ENCODE measurements around the gene C12orf57. TPM values are rescaled to one million over a fixed set of nuclear protein-coding genes. Genes with fewer than 3 reads are reported as not detected.

Gene C12orf57
- total RNA-seq, 3 donors from 2014 or later (not counting 1 experiment from before 2014, with no cell fraction given) = 125 to 157 (median 126) TPM

GRCh38 chr12:6938353-6939190 lies 5.2 kb upstream of the C12orf57 start:
- no peak for ATAC-seq
- H3K4me1 Mint-ChIP-seq = peaks cover 18 to 39% of the 10 kb centered on the region in 2 donors

GRCh38 chr12:6939191-6939540 lies 4.7 kb upstream of the C12orf57 start:
- Mint-ChIP-seq H3K36me3 (no peaks in the 10 kb centered on the region), H3K4me3 (peak overlapping the region; percentile 43), H3K27me3 (ENCODE audit: low read depth in 2 of 2) (no peaks in the 10 kb centered on the region), H3K27ac (peak overlapping the region; percentile 65 to 90), H3K4me1 (peaks cover 24 to 45% of the 10 kb centered on the region in 2 donors), H3K9me3 (no peaks in the 10 kb centered on the region)
- DNase-seq = no peak
- Histone ChIP-seq H3K27ac (ENCODE audit: low read length) (no peak overlapping the region), H3K4me1 (ENCODE audit: control insufficient read depth, insufficient read depth, low read length) (peaks cover 40% of the 10 kb centered on the region), H3K9me3 (ENCODE audit: control insufficient read depth, insufficient read depth, low read length) (no peaks in the 10 kb centered on the region), H3K36me3 (ENCODE audit: control insufficient read depth, insufficient read depth, low read length) (peaks cover 4% of the 10 kb centered on the region), H3K4me3 (ENCODE audit: low read length) (no peak overlapping the region), H3K27me3 (ENCODE audit: control insufficient read depth, insufficient read depth, low read length) (no peaks in the 10 kb centered on the region)
- no peak for TF ChIP-seq CTCF (IDR thresholded peaks at IDR 0.05)
- intact Hi-C loops (cut with micrococcal nuclease) = no loop called here
- WGBS (ENCODE audit: insufficient coverage) = 95% methylated on average over 2 of the region's 2 CpGs
- ATAC-seq = no peak

More at GRCh38 chr12:6938353-6939190, 5.2 kb upstream of the C12orf57 start:
- peaks cover 4% of the 10 kb centered on the region for H3K36me3 ChIP-seq (ENCODE audit: control insufficient read depth, insufficient read depth, low read length)
- peak overlapping the region; percentile 82 to 90 for H3K27ac Mint-ChIP-seq
- peak overlapping the region; percentile 43 for H3K4me3 Mint-ChIP-seq
- no peak for TF ChIP-seq CTCF (IDR thresholded peaks at IDR 0.05)
- intact Hi-C loops (cut with micrococcal nuclease) = loop anchor here (1.0 kb wide), 2 partner anchors 32 to 80 kb away; partner anchors contain the start of genes EMG1, LPCAT3 and PHB2
- peaks cover 35% of the 10 kb centered on the region for H3K4me1 ChIP-seq (ENCODE audit: control insufficient read depth, insufficient read depth, low read length)
- no peaks in the 10 kb centered on the region for H3K27me3 ChIP-seq (ENCODE audit: control insufficient read depth, insufficient read depth, low read length)
- H3K27ac ChIP-seq (ENCODE audit: low read length) = peak overlapping the region; percentile 49
- H3K4me3 ChIP-seq (ENCODE audit: low read length) = no peak overlapping the region
- no peaks in the 10 kb centered on the region for H3K27me3 Mint-ChIP-seq (ENCODE audit: low read depth in 2 of 2)
- no peaks in the 10 kb centered on the region for H3K36me3 Mint-ChIP-seq
- H3K9me3 ChIP-seq (ENCODE audit: control insufficient read depth, insufficient read depth, low read length) = no peaks in the 10 kb centered on the region
- H3K9me3 Mint-ChIP-seq = no peaks in the 10 kb centered on the region
- no peak for DNase-seq
- 90% methylated on average over 32 of the region's 32 CpGs for WGBS (ENCODE audit: insufficient coverage)

- no peak overlapping the region for H3K27ac ChIP-seq (ENCODE audit: low read length)
- H3K4me1 ChIP-seq (ENCODE audit: control insufficient read depth, insufficient read depth, low read length) = peaks cover 53% of the 10 kb centered on the region
- no peaks in the 10 kb centered on the region for H3K36me3 ChIP-seq (ENCODE audit: control insufficient read depth, insufficient read depth, low read length)
- H3K4me3 ChIP-seq (ENCODE audit: low read length) = no peak overlapping the region
- no peaks in the 10 kb centered on the region for H3K9me3 Mint-ChIP-seq
- WGBS (ENCODE audit: insufficient coverage) = 94% methylated on average over 12 of the region's 12 CpGs
- no peaks in the 10 kb centered on the region for H3K27me3 ChIP-seq (ENCODE audit: control insufficient read depth, insufficient read depth, low read length)
- DNase-seq (no peak), ATAC-seq (no peak)
- H3K27me3 Mint-ChIP-seq (ENCODE audit: low read depth in 2 of 2) = no peaks in the 10 kb centered on the region
- no peaks in the 10 kb centered on the region for H3K36me3 Mint-ChIP-seq
- peaks cover 38 to 61% of the 10 kb centered on the region in 2 donors for H3K4me1 Mint-ChIP-seq
- no peak overlapping the region for H3K4me3 Mint-ChIP-seq
- no peak for TF ChIP-seq CTCF (IDR thresholded peaks at IDR 0.05)
- no peaks in the 10 kb centered on the region for H3K9me3 ChIP-seq (ENCODE audit: control insufficient read depth, insufficient read depth, low read length)
- intact Hi-C loops (cut with micrococcal nuclease) = no loop called here
- H3K27ac Mint-ChIP-seq = peak overlapping the region in 1 of 2 donors; percentile 98
Measured at GRCh38 chr12:6941267-6941666, 2.6 kb upstream of the C12orf57 start.
